Thyroid gland (tissue), 4 donors: ENCODE measurements around the gene TMSB10. TPM values are rescaled to one million over a fixed set of nuclear protein-coding genes. Genes with fewer than 3 reads are reported as not detected.

Experiments
- DNase-seq, 2 donors: peaks; one replicate each; pipeline ENCODE4 v3.0.0-alpha.2; 2019
- H3K27ac ChIP-seq, 3 donors: fragments of 200-600 bp; sonication (generic); 1 replicate in 2 of 3; 2 replicates in 1 of 3; pipeline ENCODE4 v1.5.1; 2016 to 2019; ENCODE audit warnings: mild to moderate bottlenecking in 1 of 3, moderate library complexity in 1 of 3
- H3K27me3 ChIP-seq: fragments of 200-600 bp; sonication (generic); one replicate; pipeline ENCODE4 v1.5.1; 2019
- H3K36me3 ChIP-seq, 2 donors: fragments of 200-600 bp; sonication (generic); one replicate each; pipeline ENCODE4 v1.5.1; 2016 to 2019
- H3K4me1 ChIP-seq, 2 donors: fragments of 200-600 bp; sonication (generic); one replicate each; pipeline ENCODE4 v1.5.1; 2017 to 2019
- H3K4me3 ChIP-seq, 3 donors: fragments of 200-600 bp; sonication (generic); replicated peaks in 1 of 3; 1 replicate in 2 of 3; 2 replicates in 1 of 3; pipeline ENCODE4 v1.5.1; 2016; ENCODE audit warnings: mild to moderate bottlenecking in 1 of 3
- H3K9me3 ChIP-seq: fragments of 200-600 bp; sonication (generic); one replicate; pipeline ENCODE4 v1.5.1; 2017
- POLR2A ChIP-seq, 2 donors: fragments of 450-650 bp; IDR thresholded peaks; one replicate each; pipeline ENCODE4 v1.6.1; 2017; ENCODE audit warnings: antibody characterized with exemption in 2 of 2, mild to moderate bottlenecking in 2 of 2, moderate library complexity in 1 of 2
- WGBS, 2 donors: methylation state at CpG; one replicate each; pipeline ENCODE4 v1.1.5; 2017; 5-methylcytosine and 5-hydroxymethylcytosine counted together
- intact Hi-C: fragments of 100-400 bp; cut with DNase I; formaldehyde crosslinking; loops from one replicate; pipeline ENCODE4 v1.15.1; 2023
- total RNA-seq, 4 donors: library from RNA; depleted of rRNA; stranded (reverse); fragments of >200 nt; gene quantifications; one replicate each; pipeline ENCODE4 v1.2.3, GENCODE V29; 2016
- TF ChIP-seq, protein P1 (sequence below), 6 experiments: fragments of 200-600 bp in 3 of 6; fragments of 450-650 bp in 3 of 6; sonication (generic) in 3 of 6; IDR thresholded peaks; one replicate each; pipeline ENCODE4 v1.5.1; 2016 to 2019; ENCODE audit warnings: antibody characterized with exemption in 6 of 6, mild to moderate bottlenecking in 2 of 6, inconsistent platforms in 1 of 6, moderate library complexity in 1 of 6

TMSB10 gene
- total RNA-seq, 4 donors from 2014 or later: 958 to 1,745 (median 1,373) TPM

DNA sequence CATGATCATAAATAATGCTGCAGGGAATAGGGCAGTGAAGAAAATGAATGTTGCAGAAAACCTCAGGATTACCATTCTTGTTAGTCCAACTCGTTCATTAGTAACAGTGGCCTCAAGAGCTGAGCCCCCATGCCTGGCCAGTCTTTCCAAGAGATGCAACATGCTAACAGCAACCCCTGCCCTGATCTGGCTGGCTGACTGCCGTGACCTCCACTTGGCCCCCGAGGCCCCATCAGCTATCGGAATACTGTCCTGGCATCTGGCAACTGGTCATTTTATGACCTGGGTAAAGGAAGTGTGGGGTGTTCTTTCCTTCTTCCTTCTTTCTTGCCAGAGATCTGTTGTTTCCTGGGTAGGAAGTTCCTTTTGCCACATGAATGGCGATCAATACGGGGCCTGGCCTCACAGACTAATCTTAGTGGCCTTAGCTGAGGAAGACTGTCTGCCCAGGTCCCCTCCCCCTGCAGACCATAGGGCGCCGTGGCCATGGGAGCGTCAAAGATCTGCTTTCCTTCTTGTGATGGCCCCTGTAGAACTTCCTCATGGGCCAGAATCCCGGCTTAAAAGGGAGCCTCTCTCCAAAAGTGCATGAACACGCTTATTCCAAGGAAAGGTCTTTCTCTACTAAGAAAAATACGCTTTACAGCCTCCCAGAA lies 14.0 kb upstream of the TMSB10 start:
- H3K27ac ChIP-seq: no peak overlapping the region
- H3K9me3 ChIP-seq: no peaks in the 10 kb centered on the region
- 89 to 93% methylated on average over 12 of the region's 12 CpGs for whole genome bisulfite sequencing, 2 donors
- DNase-seq: no peak
- H3K4me1 ChIP-seq: peaks cover 3 to 27% of the 10 kb centered on the region in 2 donors
- H3K36me3 ChIP-seq: no peaks in the 10 kb centered on the region
- H3K4me3 ChIP-seq: no peak overlapping the region
- TF ChIP-seq POLR2A (IDR thresholded peaks at IDR 0.05): no peak
- TF ChIP-seq, protein P1, sequence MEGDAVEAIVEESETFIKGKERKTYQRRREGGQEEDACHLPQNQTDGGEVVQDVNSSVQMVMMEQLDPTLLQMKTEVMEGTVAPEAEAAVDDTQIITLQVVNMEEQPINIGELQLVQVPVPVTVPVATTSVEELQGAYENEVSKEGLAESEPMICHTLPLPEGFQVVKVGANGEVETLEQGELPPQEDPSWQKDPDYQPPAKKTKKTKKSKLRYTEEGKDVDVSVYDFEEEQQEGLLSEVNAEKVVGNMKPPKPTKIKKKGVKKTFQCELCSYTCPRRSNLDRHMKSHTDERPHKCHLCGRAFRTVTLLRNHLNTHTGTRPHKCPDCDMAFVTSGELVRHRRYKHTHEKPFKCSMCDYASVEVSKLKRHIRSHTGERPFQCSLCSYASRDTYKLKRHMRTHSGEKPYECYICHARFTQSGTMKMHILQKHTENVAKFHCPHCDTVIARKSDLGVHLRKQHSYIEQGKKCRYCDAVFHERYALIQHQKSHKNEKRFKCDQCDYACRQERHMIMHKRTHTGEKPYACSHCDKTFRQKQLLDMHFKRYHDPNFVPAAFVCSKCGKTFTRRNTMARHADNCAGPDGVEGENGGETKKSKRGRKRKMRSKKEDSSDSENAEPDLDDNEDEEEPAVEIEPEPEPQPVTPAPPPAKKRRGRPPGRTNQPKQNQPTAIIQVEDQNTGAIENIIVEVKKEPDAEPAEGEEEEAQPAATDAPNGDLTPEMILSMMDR (IDR thresholded peaks at IDR 0.05): no peak
- no peaks in the 10 kb centered on the region for H3K27me3 ChIP-seq
- intact Hi-C loops: no loop called here

- 70 to 90% methylated on average over 5 to 6 of the region's 6 CpGs for WGBS, 2 donors
- peaks cover 3 to 36% of the 10 kb centered on the region in 2 donors for H3K4me1 ChIP-seq
- H3K27ac ChIP-seq: peak overlapping the region in 2 of 3 donors; percentile 33 to 49
- DNase-seq: peak; percentile 48 to 57
- H3K27me3 ChIP-seq: no peaks in the 10 kb centered on the region
- TF ChIP-seq, protein P1 (IDR thresholded peaks at IDR 0.05): no peak
- TF ChIP-seq POLR2A (IDR thresholded peaks at IDR 0.05): no peak
- no peaks in the 10 kb centered on the region for H3K9me3 ChIP-seq
- H3K4me3 ChIP-seq: no peak overlapping the region
- intact Hi-C loops: no loop called here
- no peaks in the 10 kb centered on the region for H3K36me3 ChIP-seq
These were observed 11.3 kb upstream of the TMSB10 start for GRCh38 chr2:84894131-84894586.

- H3K36me3 ChIP-seq: no peaks in the 10 kb centered on the region
- DNase-seq: peak; percentile 36 to 61
- H3K27me3 ChIP-seq: no peaks in the 10 kb centered on the region
- H3K9me3 ChIP-seq: no peaks in the 10 kb centered on the region
- H3K4me3 ChIP-seq: no peak overlapping the region
- H3K4me1 ChIP-seq: peaks cover 3 to 39% of the 10 kb centered on the region in 2 donors
- TF ChIP-seq, protein P1 (IDR thresholded peaks at IDR 0.05): no peak
- no peak for TF ChIP-seq POLR2A (IDR thresholded peaks at IDR 0.05)
- intact Hi-C loops: no loop called here
- 45 to 52% methylated on average over 7 of the region's 7 CpGs for WGBS, 2 donors
- peak overlapping the region; percentile 49 to 63 (median 51) for H3K27ac ChIP-seq
These were observed 10.5 kb upstream of the TMSB10 start for GRCh38 chr2:84894758-84895520.

DNA sequence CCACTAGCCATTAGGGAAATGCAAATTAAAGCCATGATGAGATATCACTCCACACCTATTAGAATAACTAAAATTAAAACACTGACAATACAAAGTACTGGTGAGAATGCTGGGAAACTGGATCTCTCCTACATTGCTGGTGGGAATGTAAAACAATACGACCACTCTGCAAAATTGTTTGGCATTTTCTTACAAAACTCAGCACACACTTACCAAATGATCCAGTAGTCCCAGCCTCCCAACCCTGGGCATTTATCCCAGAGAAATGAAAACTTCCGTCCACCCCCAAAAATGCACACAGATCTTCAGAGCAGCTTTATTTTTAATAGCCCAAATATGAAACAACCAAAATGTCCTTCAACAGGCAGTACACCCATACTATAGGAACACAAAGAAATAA lies 8.9 kb upstream of the TMSB10 start:
- 81 to 84% methylated on average over 2 of the region's 2 CpGs for WGBS, 2 donors
- intact Hi-C loops: no loop called here
- no peak overlapping the region for H3K4me3 ChIP-seq
- H3K27me3 ChIP-seq: no peaks in the 10 kb centered on the region
- TF ChIP-seq, protein P1 (IDR thresholded peaks at IDR 0.05): no peak
- TF ChIP-seq POLR2A (IDR thresholded peaks at IDR 0.05): no peak
- H3K27ac ChIP-seq: no peak overlapping the region
- peaks cover 3 to 39% of the 10 kb centered on the region in 2 donors for H3K4me1 ChIP-seq
- no peaks in the 10 kb centered on the region for H3K36me3 ChIP-seq
- no peaks in the 10 kb centered on the region for H3K9me3 ChIP-seq
- DNase-seq: no peak

- no peaks in the 10 kb centered on the region for H3K27me3 ChIP-seq
- intact Hi-C loops: no loop called here
- H3K4me1 ChIP-seq: peaks cover 3 to 39% of the 10 kb centered on the region in 2 donors
- no peak for TF ChIP-seq POLR2A (IDR thresholded peaks at IDR 0.05)
- TF ChIP-seq, protein P1 (IDR thresholded peaks at IDR 0.05): no peak
- peak overlapping the region; percentile 20 to 66 (median 44) for H3K27ac ChIP-seq
- no peaks in the 10 kb centered on the region for H3K9me3 ChIP-seq
- no peak for DNase-seq
- no peaks in the 10 kb centered on the region for H3K36me3 ChIP-seq
- no peak overlapping the region for H3K4me3 ChIP-seq
- 77 to 78% methylated on average over 1 of the region's 1 CpG for WGBS, 2 donors
These were observed 7.7 kb upstream of the TMSB10 start for GRCh38 chr2:84897773-84898172.
